IMR-90 (cell line): ENCODE measurements around the gene NDC80.

Source experiments
- BHLHE40 ChIP-seq: fragments of 150-350 bp; IDR thresholded peaks from 2 replicates; pipeline ENCODE4 v1.6.1; 2016; ENCODE audit warnings: mild to moderate bottlenecking, low read depth, low read length
- CTCF ChIP-seq: conservative IDR thresholded peaks from 2 replicates; pipeline ENCODE4 v1.5.1; 2012; ENCODE audit warnings: mild to moderate bottlenecking, low read depth, low read length, improper control_type of control experiment
- MAFK ChIP-seq: IDR thresholded peaks from 2 replicates; pipeline ENCODE4 v1.6.1; 2012; ENCODE audit warnings: low read depth, low read length, improper control_type of control experiment
- POLR2A ChIP-seq: IDR thresholded peaks from 2 replicates; pipeline ENCODE4 v1.6.1; 2012; ENCODE audit warnings: mild to moderate bottlenecking, low read depth, low read length
- RCOR1 ChIP-seq: IDR thresholded peaks from 2 replicates; pipeline ENCODE4 v1.6.1; 2012; ENCODE audit warnings: mild to moderate bottlenecking, low read length, improper control_type of control experiment; ENCODE audit not compliant: insufficient replicate concordance
- USF2 ChIP-seq: fragments of 150-350 bp; IDR thresholded peaks from 2 replicates; pipeline ENCODE4 v1.6.1; 2017; ENCODE audit warnings: mild to moderate bottlenecking, antibody characterized with exemption, low read length, low read depth

DNA sequence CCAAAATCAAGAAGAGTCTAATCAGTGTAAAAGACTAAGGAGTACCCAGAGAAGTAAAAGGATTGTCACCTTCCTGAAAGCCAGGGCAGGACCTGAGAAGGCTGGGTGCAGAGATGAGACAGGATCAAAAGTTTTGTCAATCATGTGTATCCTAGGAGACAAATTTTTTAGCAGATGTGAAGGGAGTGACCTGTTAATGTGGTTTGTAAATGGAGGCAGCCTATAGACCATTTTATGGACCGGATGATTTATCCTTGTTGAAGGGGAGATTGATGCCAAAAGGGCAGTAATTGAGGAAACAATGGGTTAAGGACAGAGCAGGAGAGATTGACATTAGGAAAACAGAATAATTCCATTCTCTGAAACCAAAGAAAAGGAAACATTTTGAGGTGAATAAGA lies 813 bp downstream of the NDC80 start:
- TF ChIP-seq CTCF (no peak), POLR2A (no peak), BHLHE40 (no peak), MAFK (no peak), USF2 (no peak), RCOR1 (no peak)
